Inferior parietal cortex (tissue), 1 donor: ENCODE results near the gene ASIC3.

Experiments
- DNase-seq: peaks from one replicate; pipeline ENCODE4 v3.0.0-alpha.2; 2016; ENCODE audit errors: extremely low spot score

ASIC3 gene

DNA sequence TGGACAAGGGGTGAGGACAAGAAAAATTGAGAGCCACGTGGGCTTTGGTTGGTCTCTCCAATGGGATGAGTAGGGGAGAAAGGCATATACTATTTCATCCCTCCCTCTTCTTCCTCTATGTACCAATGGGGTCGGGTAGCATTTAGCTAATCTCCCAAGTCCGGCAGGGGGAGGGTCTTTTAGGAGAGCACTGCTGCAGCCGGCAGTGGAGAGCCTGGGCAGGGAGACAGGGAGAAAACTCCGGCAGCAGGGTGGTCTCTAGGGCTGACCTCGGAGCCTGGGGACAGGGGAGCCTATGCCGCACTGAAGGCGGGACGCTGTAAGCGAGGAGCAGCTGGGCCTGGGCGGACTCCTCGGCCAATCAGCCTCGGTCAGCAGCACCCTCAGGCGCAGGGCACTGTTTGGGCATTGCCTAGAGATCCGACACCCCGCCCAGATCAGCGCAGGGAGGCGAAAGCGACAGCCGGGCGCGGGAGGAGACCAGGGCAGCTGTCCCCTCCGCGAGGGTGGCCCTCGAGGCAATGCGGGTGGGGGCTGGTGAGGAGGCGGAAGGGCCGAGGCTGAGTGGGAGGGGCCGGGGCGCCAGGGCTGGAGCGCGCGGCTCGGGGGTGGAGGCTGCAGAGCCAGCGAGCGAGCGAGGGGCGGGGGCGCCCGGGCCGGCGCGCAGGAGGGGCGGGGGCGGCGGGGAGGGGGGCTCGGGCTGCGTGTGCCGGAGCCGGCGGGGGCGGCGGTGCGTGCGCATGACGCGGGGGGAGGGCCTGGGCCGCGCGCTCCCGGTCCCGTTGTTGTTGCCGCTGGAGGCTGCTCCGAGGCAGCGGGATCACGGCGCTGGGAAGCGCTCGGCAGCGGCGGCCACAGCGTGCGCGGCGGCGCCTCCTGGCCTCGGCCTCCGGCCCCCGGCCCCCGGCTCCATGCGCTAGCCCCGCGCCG, 37.6 kb downstream of the ASIC3 start, which contains the start of gene AGAP3:
Gene AGAP3 (plus strand): TSS at position 785 of the 930 bp plus-strand sequence. CDS start 267 bp downstream, outside the sequence.
- DNase-seq = no peak

DNA sequence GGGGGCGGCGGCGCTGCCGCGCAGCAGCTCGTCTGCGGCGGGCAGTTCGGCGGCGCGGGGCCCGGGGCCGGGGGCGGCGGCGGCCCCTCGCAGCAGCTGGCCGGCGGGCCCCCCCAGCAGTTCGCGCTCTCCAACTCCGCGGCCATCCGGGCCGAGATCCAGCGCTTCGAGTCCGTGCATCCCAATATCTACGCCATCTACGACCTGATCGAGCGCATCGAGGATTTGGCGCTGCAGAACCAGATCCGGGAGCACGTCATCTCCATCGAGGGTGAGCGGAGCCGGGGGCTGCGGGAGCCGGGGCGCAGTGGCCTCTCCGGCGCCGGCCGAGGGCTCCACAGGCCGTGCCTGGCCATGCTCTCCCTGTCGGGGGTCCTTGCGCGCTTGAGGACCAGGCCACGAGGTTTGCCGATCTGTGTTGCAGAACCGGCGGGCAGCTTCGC, 38.5 kb downstream of the ASIC3 start:
- DNase-seq = no peak

DNA sequence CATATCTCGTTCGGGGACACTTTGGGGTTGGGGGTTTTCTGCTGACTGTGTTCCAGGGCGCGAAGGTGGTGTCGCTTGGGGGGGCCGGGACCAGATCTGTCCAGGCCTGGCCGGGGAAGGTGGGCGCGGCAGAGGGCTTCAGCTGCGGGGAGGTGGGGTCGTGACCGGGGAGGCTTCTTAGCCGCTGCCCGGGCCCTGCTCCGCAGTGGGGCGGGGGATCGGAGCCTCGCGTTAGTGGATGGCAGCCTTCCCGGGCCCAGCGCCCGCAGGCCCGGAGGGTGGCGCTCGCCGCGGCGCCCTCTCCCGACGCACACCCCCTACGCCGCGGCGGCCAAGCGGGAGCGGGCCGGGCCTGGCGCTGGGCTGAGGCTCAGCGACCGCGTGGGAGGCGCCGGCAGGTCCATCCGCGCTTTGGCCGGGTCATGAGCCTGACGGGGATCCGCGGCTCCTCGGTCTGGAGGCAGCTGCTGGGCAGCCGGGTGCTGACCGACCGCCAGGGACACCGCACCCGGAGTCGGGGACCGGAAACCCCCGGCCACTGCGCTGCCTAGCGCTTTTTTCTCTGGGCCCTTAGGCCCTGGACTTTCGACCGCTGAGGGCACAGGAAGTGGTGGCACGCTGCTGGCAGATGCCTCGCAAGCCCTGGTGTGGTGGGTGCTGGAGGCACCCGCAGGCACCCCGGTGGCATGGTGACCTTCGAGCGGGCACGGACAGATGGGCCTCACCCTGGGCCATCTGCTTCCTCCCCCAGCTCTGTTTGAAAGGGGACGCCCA, 39.1 kb downstream of the ASIC3 start:
- no peak for DNase-seq

DNA sequence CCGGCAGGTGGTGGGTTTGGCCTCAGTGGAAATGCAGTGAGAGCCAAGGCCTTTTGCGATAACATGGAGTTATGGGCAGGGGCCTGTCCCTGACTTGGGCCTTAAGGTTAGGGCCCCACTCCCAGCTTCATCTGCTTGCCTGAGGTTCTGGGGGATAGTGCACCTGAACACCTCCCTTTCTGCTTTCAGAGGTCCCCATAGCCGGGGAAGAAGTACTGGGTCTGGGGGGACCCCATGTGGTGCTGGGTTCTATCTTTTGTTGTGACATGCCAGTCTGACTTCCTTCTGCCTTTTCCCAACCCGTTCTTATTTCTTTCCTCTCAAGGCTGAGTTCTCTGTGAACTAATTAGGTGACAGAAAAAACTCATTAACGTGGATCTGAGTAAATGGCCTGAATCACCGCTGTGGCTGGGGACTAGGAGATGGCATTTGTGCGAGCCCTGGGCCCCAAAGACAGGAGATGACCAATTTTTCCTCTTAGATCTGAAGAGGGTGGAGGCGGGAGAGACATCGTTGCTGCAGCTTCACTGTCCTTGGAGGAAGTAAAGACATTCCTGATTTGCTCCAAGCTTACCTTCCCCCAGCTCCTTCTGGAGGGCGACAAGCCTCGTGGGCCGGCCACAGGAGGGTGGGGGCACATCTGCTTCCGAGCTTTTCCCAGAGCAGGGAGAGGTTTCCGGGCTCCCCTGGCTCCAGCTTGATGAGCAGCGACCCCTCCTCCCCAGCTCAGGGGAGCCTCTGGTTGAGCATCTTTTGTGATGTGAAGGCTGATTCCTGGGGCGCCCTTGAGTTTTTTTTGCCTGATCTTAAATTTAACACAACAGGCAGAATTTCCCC, 39.9 kb downstream of the ASIC3 start:
- DNase-seq = no peak

DNA sequence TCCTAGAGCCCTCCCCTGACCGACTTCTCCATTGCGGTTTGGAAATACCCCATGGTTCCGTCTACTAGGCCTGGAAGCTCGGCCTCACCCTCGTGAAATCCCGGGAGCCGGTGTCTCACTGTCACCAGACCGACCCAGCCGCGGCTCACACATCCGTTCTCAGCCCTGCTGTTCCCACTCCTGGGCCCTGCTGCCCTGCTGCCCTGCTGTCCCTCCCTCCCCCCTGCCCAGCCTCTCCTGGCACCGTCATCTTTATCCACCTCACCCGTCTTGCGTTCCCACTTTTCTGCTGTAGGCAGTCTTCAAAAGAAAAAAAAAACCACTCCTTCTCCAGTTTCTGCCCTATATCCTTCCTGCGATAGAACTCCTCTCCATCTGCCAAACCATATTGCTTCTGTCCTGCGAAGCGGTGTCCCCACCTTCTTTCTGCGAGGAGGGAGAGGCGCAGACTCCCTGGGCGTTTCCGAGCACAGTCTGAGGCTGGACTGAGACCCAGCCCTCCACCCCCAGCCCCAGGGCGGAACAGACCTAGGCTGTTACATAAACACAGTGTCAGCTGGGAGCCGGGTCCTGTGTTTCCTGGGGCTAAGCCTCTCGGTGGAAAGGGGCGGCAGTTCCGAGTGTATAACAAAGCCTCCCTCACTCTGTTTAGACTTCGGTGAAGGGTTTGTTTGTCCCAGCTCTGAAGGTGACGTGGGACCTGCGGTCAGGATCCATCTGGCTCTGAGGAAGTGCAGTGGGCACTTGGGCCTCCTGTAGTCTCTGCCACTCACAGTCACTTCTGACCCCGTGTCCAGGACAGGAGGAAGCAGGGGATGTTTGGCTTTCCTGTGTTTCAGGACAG, 40.7 kb downstream of the ASIC3 start:
- no peak for DNase-seq

DNA sequence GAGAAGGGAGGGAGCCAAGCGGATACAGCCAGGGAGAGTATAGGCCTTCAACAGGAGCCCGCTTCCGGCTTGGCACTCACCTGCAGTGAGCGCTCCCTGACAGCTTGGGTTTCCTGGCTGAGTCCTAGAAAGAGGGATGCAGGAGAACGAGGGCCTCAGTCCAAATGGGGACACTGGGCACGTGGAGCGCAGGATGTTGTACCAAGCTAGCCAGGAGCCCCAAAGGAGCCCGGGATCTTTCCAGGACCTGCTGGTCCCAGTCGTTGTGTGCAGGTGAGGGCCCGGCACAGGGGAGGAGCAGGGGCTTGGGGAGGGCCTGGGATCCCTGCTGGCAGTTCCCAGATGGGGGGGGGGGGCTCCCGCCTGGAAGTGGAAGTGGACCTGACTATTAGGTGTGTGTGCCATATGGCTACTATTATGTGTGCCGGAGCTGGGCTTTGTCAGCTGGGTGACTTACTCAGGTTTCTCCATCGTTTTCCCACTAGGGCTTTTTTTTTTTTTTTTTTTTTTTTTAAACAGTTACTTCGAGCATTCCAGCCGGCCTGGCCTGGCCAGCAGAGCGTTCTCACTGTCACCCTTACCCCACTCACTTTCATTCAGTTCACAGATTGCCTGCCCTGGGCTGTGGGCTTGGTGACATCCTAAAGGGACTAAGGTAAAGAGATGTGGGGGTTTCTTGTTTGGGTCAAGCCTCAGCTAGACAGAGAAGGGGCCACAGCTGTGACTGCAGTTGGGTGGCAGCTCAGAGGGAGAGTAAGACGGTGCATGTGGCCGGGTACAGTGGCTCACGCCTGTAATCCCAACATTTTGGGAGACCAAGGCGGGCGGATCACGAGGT, 41.8 kb downstream of the ASIC3 start:
- DNase-seq = no peak

DNA sequence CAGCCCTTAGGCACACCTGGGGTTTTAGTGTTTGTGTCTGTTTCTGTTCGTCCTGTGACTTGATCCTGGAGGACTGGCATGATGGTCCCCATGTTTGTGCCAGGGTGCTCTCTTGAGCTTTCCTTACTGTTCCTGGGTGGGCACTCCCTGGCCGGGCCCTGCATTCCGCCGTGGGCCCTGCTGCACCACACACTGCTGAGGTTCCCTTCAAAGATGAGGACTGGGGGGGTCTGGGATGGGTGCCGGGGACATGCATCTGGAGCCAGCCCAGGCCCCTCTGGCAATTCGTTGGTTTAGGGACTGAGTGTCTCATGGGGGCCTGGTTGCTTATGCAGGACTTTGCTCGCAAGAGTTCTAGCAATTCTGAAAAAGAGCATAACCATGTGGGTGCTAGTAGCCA, 42.7 kb downstream of the ASIC3 start:
- DNase-seq = no peak

DNA sequence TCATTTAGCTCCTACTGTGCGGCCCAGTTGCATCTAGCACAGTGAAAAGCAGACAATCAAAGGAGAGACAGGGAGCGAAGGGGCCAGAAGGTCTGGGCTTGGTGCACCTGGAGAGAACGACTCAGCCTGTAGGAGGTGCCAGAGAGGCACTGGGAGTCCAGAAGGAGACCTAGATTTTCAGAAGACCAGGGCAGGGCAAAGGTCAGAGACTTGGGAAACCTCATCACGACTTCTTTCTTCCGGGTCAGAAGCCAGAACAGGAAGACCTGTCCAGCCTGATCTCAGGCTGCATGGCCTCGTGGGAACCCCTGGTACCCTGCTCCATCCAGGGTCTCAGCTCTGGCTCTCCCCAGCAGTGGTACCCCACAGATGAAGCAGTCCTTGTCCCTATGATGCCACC, 43.1 kb downstream of the ASIC3 start:
- DNase-seq = no peak

DNA sequence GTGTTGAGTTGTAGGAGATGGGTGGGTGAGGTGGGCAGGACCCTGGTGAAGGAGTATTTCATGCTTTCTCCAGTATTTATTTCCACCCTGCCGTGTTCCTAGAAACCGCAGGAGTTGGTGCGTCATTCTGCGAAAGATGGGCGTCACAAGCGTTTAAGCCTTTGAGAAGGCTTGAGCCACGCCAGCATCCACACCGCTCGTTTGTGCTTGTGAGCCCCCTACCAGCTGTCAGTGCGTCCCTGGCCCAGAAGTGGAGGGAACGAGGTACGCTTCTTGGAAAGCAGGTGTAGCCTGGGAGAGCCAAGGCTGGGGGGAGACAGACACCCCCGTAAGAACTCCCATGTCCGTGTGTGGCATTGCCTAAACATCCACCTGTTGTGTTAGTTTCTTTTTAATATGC, 43.7 kb downstream of the ASIC3 start:
- DNase-seq = no peak

DNA sequence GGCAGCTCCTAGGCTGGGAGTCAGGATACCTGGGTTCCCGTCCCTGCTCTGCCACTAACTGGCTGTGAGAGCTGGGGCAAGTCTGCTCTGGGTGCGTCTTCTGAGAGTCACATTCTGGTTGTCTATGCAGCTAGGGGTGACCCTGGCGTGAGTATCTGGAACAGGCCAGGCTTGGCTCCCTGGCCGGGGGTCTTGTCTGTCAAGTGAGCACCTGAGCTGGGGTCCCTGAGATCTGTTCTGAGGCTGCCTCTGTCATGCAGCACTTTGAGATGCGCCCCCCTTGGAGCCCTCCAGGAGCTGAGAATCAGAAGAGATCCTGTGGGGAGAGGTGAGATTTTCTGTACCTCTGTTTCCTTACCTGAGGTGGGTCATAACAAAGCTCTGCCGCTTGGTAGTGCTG, 45.4 kb downstream of the ASIC3 start:
- DNase-seq = no peak

DNA sequence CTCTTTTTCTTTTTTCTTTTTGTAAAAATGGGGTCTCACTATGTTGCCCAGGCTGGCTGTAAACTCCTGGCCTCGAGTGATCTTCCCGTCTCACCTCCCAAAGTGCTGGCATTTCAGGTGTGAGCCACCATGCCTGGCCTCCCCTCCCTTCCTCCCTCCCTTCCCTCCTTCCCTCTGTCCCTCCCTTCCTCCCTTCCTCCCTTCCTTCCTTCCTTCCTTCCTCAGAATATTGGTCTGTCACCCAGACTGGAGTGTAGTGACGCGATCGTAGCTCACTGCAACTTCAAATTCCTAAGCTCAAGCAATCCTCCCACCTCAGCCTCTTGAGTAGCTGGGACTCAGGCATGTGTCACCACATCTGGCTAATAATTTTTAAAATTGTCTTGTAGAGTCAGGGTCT, 46.3 kb downstream of the ASIC3 start:
- DNase-seq = no peak

DNA sequence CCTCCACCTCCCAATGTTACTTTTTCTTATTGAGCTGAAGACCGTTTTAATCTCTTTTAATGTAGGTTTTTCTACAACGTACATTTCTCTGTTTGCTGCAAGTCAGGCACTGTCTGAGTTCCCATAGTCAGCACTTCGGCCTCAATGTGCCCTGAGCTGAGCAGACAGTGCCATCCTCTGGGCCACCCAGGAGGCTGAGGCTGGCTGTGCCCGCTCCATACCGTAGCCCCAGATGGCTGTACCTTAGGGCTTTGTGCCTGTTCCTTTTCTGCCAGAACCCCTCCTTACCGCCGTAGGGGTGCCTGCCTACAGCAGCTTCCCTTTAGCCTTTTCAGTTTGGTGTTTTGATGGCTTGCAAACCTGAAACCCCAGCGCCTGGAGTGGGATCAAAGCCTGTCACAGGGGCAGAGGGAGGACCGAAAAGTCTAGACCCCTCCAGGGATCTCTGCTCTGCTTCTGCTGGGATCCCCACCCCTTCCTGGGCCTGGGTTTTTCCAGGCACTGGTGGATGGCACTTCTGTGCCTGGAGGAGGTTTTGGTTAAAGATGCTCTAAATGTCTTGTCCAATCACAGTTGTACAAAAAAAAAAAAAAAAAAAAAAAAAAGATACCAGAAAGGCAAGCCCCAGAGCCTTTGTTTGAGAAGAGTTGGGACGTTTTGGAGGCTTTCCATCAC, 46.9 kb downstream of the ASIC3 start:
- DNase-seq = no peak

DNA sequence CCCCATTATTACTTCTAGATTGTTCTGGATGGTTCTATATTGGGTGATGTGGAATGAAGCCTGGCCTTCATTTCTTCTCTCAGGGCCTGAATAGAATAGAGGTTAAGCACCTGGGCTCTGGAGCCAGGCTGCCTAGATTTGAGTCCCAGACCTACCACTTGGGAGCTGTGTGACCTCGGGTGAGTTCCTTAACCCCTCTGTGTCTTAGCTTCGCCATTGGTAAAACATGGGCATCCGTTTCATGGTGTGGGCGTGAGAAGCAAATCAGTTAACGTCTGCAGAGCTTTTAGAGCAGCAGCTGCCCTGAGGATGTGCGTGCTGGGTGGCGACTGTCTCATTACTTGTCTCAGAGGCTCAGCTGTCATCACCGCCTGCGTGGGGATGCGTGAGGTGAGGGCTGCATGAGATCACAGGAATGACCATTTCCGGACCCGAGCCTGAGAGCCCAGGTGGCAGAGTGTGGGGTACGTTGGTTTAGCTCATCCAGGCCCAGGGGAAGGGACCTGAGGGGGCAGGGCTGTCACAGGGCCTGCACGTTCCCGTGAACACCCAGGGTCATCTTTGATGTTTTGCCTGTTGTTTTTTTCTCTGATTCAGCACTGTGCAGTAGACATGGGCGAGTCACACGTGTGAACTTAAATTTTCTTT, 47.6 kb downstream of the ASIC3 start:
- DNase-seq = no peak

DNA sequence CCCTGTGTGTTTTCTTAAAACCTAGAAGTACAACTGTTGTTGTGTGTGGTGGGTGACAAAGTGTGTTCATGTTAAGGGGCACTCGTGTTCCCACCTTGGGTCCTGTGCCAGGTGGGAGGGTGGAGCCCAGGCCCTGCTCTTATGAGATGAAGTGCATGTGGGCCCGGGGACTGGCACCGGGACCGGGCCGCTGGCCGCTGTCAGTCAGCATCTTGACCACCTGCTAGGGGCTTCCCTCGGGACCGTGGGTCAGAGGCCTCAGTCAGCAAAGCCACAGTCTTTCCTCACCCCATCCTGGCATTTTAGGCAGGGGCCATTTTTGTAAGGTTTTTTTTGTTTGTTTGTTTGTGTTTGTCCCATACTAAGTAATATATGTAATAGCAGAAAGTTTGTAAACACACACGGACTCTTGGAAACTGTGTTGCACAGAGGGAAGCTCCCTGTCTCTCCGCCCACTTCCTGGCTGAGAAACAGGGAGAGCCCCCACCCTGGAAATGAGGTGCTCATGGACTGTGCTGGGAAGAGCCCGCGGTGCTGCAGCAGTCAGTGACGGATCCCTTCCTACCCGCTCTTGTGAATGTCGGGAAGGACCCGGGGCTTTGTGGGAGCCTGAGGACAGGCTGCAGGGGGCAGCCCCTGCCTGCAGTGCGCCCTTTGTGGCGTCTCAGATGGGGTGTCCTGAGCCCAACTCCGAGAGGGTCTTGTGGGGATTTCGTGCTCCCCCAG, 51.3 kb downstream of the ASIC3 start:
- no peak for DNase-seq

DNA sequence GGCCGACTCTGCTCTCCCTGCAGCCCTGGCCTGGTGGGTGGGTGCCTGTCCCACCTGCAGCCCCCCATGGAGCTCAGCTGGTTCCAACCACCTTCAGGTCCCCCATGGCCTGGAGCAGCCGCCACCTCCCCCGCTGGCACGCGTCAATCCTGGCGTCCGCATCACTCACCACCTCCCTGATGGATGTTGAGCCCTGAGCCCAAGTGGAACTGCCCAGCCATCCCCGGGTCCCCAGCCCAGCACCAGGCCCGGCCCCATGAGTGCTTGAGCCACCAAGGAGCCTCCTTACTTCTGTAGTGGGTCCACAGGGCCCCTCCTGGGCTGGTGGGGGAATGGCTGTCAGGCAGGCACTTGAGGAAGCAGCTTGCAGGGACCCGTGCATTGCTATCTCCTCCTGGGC, 52.6 kb downstream of the ASIC3 start:
- DNase-seq = no peak

DNA sequence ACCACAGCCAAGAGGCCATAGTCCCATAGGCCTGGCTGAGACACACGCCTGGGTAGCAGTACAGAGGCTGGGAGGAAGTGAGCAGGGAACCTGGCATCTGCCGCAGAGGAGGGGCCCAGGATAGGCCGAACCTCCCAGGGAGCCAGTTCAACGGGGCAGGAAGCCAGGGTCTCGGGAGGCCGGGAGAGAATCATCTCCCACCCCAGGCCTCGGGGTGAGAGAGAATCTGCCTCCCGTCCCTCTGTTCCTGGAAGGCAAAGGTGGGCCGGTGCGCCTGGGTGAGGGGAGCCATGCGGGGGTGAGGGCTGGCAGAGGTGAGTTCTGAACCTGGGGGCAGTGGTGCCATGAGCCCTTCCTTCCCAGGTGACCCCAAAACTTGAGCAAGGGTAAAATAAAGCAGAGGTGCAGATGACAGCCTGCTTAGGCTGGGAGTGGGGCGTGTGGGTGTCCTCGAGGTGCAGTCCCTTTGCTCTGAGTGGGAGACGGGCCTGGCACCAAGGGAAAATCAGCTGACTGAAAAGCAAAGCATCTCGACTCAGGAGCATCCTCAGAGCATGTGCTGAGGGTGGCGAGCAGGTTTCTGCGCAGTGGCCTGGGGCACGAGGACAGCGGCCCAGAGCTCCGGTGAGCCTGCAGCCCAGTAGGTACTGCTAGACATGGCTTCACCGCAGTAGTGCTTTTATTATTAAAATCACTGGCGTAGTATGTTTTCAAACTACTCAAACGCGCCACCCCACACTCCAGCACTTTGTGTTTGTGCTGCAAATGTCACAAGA, 53.5 kb downstream of the ASIC3 start:
- DNase-seq = no peak
